Glomerular visceral epithelial cell (primary cell): ENCODE measurements around the gene RUVBL1.
"Not testable (repeated sequence)": the region's sequence is repeated elsewhere in the genome, so short reads cannot be mapped to it uniquely, and the experiment has no call there.

Source experiments
- DNase-seq: peaks from one replicate; pipeline ENCODE4 v3.0.0-alpha.2; 2016; ENCODE audit errors: extremely low spot score

Gene RUVBL1

GRCh38 chr3:128123538-128124368 is at the start of gene RUVBL1:
TSS of gene RUVBL1 (minus strand) at chr3:128123812. CDS start at chr3:128123724, 88 bp downstream.
- DNase-seq = peak; percentile 96

- no peak for DNase-seq
Observed at GRCh38 chr3:128173200-128173599, 49.6 kb upstream of the RUVBL1 start.

- peak; percentile 73 for DNase-seq
Observed at GRCh38 chr3:128170866-128171516, 47.4 kb upstream of the RUVBL1 start.

GRCh38 chr3:128168836-128169235 is 45.2 kb upstream of the RUVBL1 start:
- no peak for DNase-seq

GRCh38 chr3:128167973-128168674 is 44.5 kb upstream of the RUVBL1 start:
- DNase-seq = no peak

GRCh38 chr3:128167646-128167972 is 44.0 kb upstream of the RUVBL1 start:
- DNase-seq = no peak

- DNase-seq = no peak
Observed at GRCh38 chr3:128166971-128167453, 43.4 kb upstream of the RUVBL1 start.

- DNase-seq = no peak
Observed at GRCh38 chr3:128163432-128163831, 39.8 kb upstream of the RUVBL1 start.

GRCh38 chr3:128160661-128161060 is 37.0 kb upstream of the RUVBL1 start:
- DNase-seq = no peak

- DNase-seq = no peak
Observed at GRCh38 chr3:128155616-128156360, 32.2 kb upstream of the RUVBL1 start.

GRCh38 chr3:128154354-128154753 is 30.7 kb upstream of the RUVBL1 start:
- not testable (repeated sequence) for DNase-seq

GRCh38 chr3:128153156-128154041 is 29.8 kb upstream of the RUVBL1 start, which contains the start of gene EEFSEC:
TSS of gene EEFSEC (plus strand) at chr3:128153481. CDS start at chr3:128153508, 27 bp downstream.
- peak; percentile 74 for DNase-seq

GRCh38 chr3:128152419-128153155 is 29.0 kb upstream of the RUVBL1 start:
- DNase-seq = no peak

- no peak for DNase-seq
Observed at GRCh38 chr3:128151758-128152274, 28.2 kb upstream of the RUVBL1 start.

- DNase-seq = no peak
Observed at GRCh38 chr3:128149650-128150049, 26.0 kb upstream of the RUVBL1 start.

GRCh38 chr3:128146201-128146600 is 22.6 kb upstream of the RUVBL1 start:
- no peak for DNase-seq

- DNase-seq = no peak
Observed at GRCh38 chr3:128145279-128145678, 21.7 kb upstream of the RUVBL1 start.

- no peak for DNase-seq
Observed at GRCh38 chr3:128144512-128145187, 21.0 kb upstream of the RUVBL1 start.

- DNase-seq = no peak
Observed at GRCh38 chr3:128143496-128143895, 19.9 kb upstream of the RUVBL1 start.
